K562 (cell line): ENCODE measurements around the gene CDH2. TPM values are rescaled to one million over a fixed set of nuclear protein-coding genes. Genes with fewer than 3 reads are reported as not detected.

Source experiments
- ATAC-seq: fragments of 200-7000 bp; cut with Tn5 transposase; 3 replicates; pipeline ENCODE4 v1.9.1; 2020; ENCODE audit warnings: moderate library complexity
- BruUV-seq: library from RNA; stranded (reverse); fragments of 400-500 nt; replicated peaks from 2 replicates; lab custom pipeline; 2021; lab: Mats Ljungman, UMichigan
- CTCF ChIA-PET: fragments of 300-600 bp; formaldehyde crosslinking; extraction: SDS; loops from one replicate; lab custom pipeline; 2021; ENCODE audit warnings: low intra/inter-chr PET ratio; lab: Yijun Ruan, JAX
- POLR2A ChIA-PET: fragments of 300-600, 350-650 bp; sonication (Branson Sonifier 250); formaldehyde crosslinking; extraction: SDS; loops from one replicate; lab custom pipeline; 2021; ENCODE audit warnings: antibody characterized with exemption, inconsistent platforms; lab: Yijun Ruan, JAX
- DNase-seq, 4 experiments: peaks; one replicate each; pipeline versions ENCODE4 v3.0.0 to v3.0.0-alpha.2; 2011 to 2018; ENCODE audit warnings: low spot score in 3 of 4, mixed read lengths in 3 of 4; ENCODE audit errors: extremely low read depth in 1 of 4
- FAIRE-seq: peaks from 2 replicates; lab custom pipeline; 2011; peaks lifted over from hg19 to GRCh38; lab: Jason Lieb, UNC
- H2AFZ ChIP-seq: 2 replicates; pipeline ENCODE4 v1.6.0; 2011; ENCODE audit warnings: low read depth, low read length, control low read depth, inconsistent platforms
- H3K27ac ChIP-seq: fragments of 200-600 bp; 3 replicates; pipeline ENCODE4 v1.8.0; 2011; ENCODE audit warnings: low read depth, mild to moderate bottlenecking, control low read depth, inconsistent platforms, low read length, moderate library complexity, mixed read lengths; ENCODE audit errors: extremely low read depth
- H3K27me3 ChIP-seq, 2 experiments: fragments of 300-600 bp in 1 of 2; 2 replicates in 1 of 2; 3 replicates in 1 of 2; pipeline versions ENCODE4 v1.6.0 to v1.8.0; 2011; ENCODE audit warnings: inconsistent platforms in 2 of 2, low read length in 2 of 2, mild to moderate bottlenecking in 1 of 2, mixed read lengths in 1 of 2, moderate library complexity in 1 of 2; ENCODE audit not compliant: control insufficient read depth in 2 of 2, insufficient read depth in 2 of 2
- H3K36me3 ChIP-seq: fragments of 300-600 bp; 3 replicates; pipeline ENCODE4 v1.8.0; 2011; ENCODE audit warnings: mild to moderate bottlenecking, low read length, inconsistent platforms; ENCODE audit not compliant: control insufficient read depth, insufficient read depth
- H3K4me1 ChIP-seq, 2 experiments: fragments of 200-600 bp in 1 of 2; replicated peaks in 1 of 2; 2 replicates in 1 of 2; 3 replicates in 1 of 2; pipeline versions ENCODE4 v1.5.1 to v1.8.0; 2011; ENCODE audit warnings: inconsistent platforms in 2 of 2, low read length in 2 of 2, mild to moderate bottlenecking in 1 of 2, mixed read lengths in 1 of 2, moderate library complexity in 1 of 2; ENCODE audit not compliant: control insufficient read depth in 2 of 2, insufficient read depth in 2 of 2
- H3K4me2 ChIP-seq: 2 replicates; pipeline ENCODE4 v1.6.1; 2011; ENCODE audit warnings: low read length, control low read depth, inconsistent platforms, mixed read lengths; ENCODE audit not compliant: insufficient read depth
- H3K4me3 ChIP-seq: fragments of 200-600 bp; sonication (generic), shearing (Covaris generic); 2 replicates; pipeline ENCODE4 v1.5.1; 2016; ENCODE audit warnings: control low read depth, inconsistent platforms
- H3K79me2 ChIP-seq: fragments of 200-600 bp; 3 replicates; pipeline ENCODE4 v1.8.0; 2011; ENCODE audit warnings: low read length, inconsistent platforms; ENCODE audit not compliant: control insufficient read depth, insufficient read depth
- H3K9ac ChIP-seq, 2 experiments: 2 replicates each; pipeline versions ENCODE4 v1.6.0 to v1.6.1; 2011; ENCODE audit warnings: low read depth in 2 of 2, low read length in 2 of 2, control low read depth in 1 of 2, inconsistent platforms in 1 of 2, mild to moderate bottlenecking in 1 of 2, mixed read lengths in 1 of 2; ENCODE audit not compliant: insufficient read depth in 1 of 2
- H3K9me1 ChIP-seq: one replicate; pipeline ENCODE4 v1.6.0; 2011; ENCODE audit warnings: inconsistent platforms, mild to moderate bottlenecking, low read length, moderate library complexity; ENCODE audit not compliant: control insufficient read depth, insufficient read depth
- H3K9me3 ChIP-seq: replicated peaks from 2 replicates; pipeline ENCODE4 v1.5.1; 2011; ENCODE audit warnings: low read depth, low read length, inconsistent platforms; ENCODE audit not compliant: control insufficient read depth, insufficient read depth
- H4K20me1 ChIP-seq: replicated peaks from 2 replicates; pipeline ENCODE4 v1.6.1; 2011; ENCODE audit warnings: low read length, inconsistent platforms, mixed read lengths; ENCODE audit not compliant: control insufficient read depth, insufficient read depth
- ARID3B ChIP-seq: fragments of 250-450 bp; sonication (Bioruptor Pico); IDR thresholded peaks from 2 replicates; pipeline ENCODE4 v1.4.0; 2020; ENCODE audit warnings: borderline replicate concordance
- E2F3 ChIP-seq: fragments of 250-450 bp; sonication (Bioruptor Pico); IDR thresholded peaks from 2 replicates; pipeline ENCODE4 v1.4.0; 2020; ENCODE audit warnings: mild to moderate bottlenecking
- ELF2 ChIP-seq: fragments of 250-450 bp; sonication (Bioruptor Pico); IDR thresholded peaks from 2 replicates; pipeline ENCODE4 v1.5.0; 2021; ENCODE audit warnings: mild to moderate bottlenecking
- JUNB ChIP-seq: fragments of 450-650 bp; formaldehyde crosslinking; conservative IDR thresholded peaks from 2 replicates; pipeline ENCODE4 v1.4.0; 2020; ENCODE audit warnings: mild to moderate bottlenecking
- PTBP1 ChIP-seq: fragments of 200-400 bp; formaldehyde crosslinking; IDR thresholded peaks from 2 replicates; pipeline ENCODE4 v1.6.1; 2017; ENCODE audit warnings: low read depth, low read length
- TRIM24 ChIP-seq, 2 experiments: fragments of 450-650 bp; IDR thresholded peaks; 2 replicates each; pipeline ENCODE4 v1.6.1; 2016
- ZNF224 ChIP-seq: sonication (generic); formaldehyde crosslinking; IDR thresholded peaks from 2 replicates; pipeline ENCODE4 v1.8.0; 2022; ENCODE audit warnings: mild to moderate bottlenecking, missing genetic modification reagents
- WGBS: fragments of 100-300 bp; shearing (Covaris generic); methylation state at CpG from one replicate; pipeline ENCODE4 v1.1.6; 2016; ENCODE audit warnings: low coverage, mixed read lengths; ENCODE audit not compliant: insufficient coverage; ENCODE audit errors: missing lambda C conversion rate; 5-methylcytosine and 5-hydroxymethylcytosine counted together
- in situ Hi-C: fragments of 300-500 bp; cut with MboI; formaldehyde crosslinking; loops from 4 replicates; pipeline ENCODE4 v1.15.0; 2018; ENCODE audit warnings: inconsistent platforms, mixed read lengths
- intact Hi-C: fragments of 100-400 bp; cut with micrococcal nuclease; formaldehyde crosslinking; loops from 2 replicates; pipeline ENCODE4 v1.14.2; 2022
- polyA plus RNA-seq, 8 experiments: library from polyadenylated mRNA; depleted of rRNA in 4 of 8; stranded (reverse) in 5 of 8; unstranded in 3 of 8; fragments of >200 nt; fragmentation: Nextera tagmentation in 2 of 8; fragmentation: Illumina TruSeq in 1 of 8; extraction: Ambion mirVana in 2 of 8; extraction: Trizol in 1 of 8; gene quantifications; 2 replicates each; pipeline versions ENCODE4 v1.2.1 to v1.2.3, GENCODE V29; 2011 to 2014; ENCODE audit warnings: inconsistent platforms in 1 of 8, missing spikeins in 1 of 8
- total RNA-seq, 7 experiments: library from RNA; depleted of rRNA in 6 of 7; stranded (reverse); fragments of >200 nt in 6 of 7; fragmentation: Illumina TruSeq in 2 of 7; extraction: Trizol in 2 of 7; gene quantifications; 2 replicates each; pipeline versions ENCODE4 v1.2.1 to v1.2.3, GENCODE V29; 2011 to 2021; ENCODE audit warnings: low replicate concordance in 1 of 7

Gene CDH2
- total and polyA plus RNA-seq, 9 of the 15 experiments (the other 6 are each of a cell fraction or from before 2014, with no cell fraction given) = 0.04 TPM; not detected in 8

GRCh38 chr18:28095631-28096030, 81.3 kb downstream of the CDH2 start:
- 2% methylated on average over 4 of the region's 4 CpGs for WGBS
- no TSS peak for BruUV-seq
- H3K79me2 ChIP-seq = no peaks in the 10 kb centered on the region
- no peak for ATAC-seq
- H2AFZ ChIP-seq = no peak overlapping the region
- FAIRE-seq = no peak
- ChIA-PET CTCF (no interaction called here), POLR2A (no interaction called here)
- no peaks in the 10 kb centered on the region for H3K27me3 ChIP-seq
- H3K4me1 ChIP-seq = no peaks in the 10 kb centered on the region
- no peak overlapping the region for H3K4me2 ChIP-seq
- H3K36me3 ChIP-seq = no peaks in the 10 kb centered on the region
- H3K4me3 ChIP-seq = no peak overlapping the region
- H3K9me1 ChIP-seq = no peaks in the 10 kb centered on the region
- in situ Hi-C loops (no loop called here), intact Hi-C loops (no loop called here)
- no peak for TF ChIP-seq ARID3B (CRISPR knock-in tag)
- no peak for TF ChIP-seq TRIM24 (IDR thresholded peaks at IDR 0.05)
- H3K27ac ChIP-seq = no peak overlapping the region
- no peaks in the 10 kb centered on the region for H3K9me3 ChIP-seq
- H3K9ac ChIP-seq = no peak overlapping the region
- no peak for DNase-seq
- H4K20me1 ChIP-seq = no peaks in the 10 kb centered on the region

- H3K27ac ChIP-seq = no peak overlapping the region
- POLR2A ChIA-PET = no interaction called here
- no peak overlapping the region for H2AFZ ChIP-seq
- BruUV-seq = no TSS peak
- no peak for FAIRE-seq
- no peaks in the 10 kb centered on the region for H3K4me1 ChIP-seq
- no peak for DNase-seq
- no peaks in the 10 kb centered on the region for H4K20me1 ChIP-seq
- no peaks in the 10 kb centered on the region for H3K9me3 ChIP-seq
- CTCF ChIA-PET = no interaction called here
- no peak overlapping the region for H3K4me2 ChIP-seq
- no peak overlapping the region for H3K4me3 ChIP-seq
- H3K79me2 ChIP-seq = no peaks in the 10 kb centered on the region
- H3K9me1 ChIP-seq = no peaks in the 10 kb centered on the region
- no peak overlapping the region for H3K9ac ChIP-seq
- in situ Hi-C loops (no loop called here), intact Hi-C loops (no loop called here)
- no peaks in the 10 kb centered on the region for H3K27me3 ChIP-seq
- no peaks in the 10 kb centered on the region for H3K36me3 ChIP-seq
- ATAC-seq = no peak
- WGBS = 3% methylated on average over 3 of the region's 3 CpGs
- TF ChIP-seq JUNB (no peak), ELF2 (CRISPR knock-in tag) (no peak), E2F3 (CRISPR knock-in tag) (no peak), PTBP1 (no peak), ZNF224 (no peak)
Observed at GRCh38 chr18:28095041-28095440, 81.9 kb downstream of the CDH2 start.
